Thyroid gland (tissue), 4 donors: Measurements from ENCODE around the gene SPINT2. TPM values are rescaled to one million over a fixed set of nuclear protein-coding genes. Genes with fewer than 3 reads are reported as not detected.
A peak's percentile ranks its signal among the peaks of the same experiment; 100 is the strongest.

Experiments
- DNase-seq, 2 donors: peaks; one replicate each; pipeline ENCODE4 v3.0.0-alpha.2; 2019
- H3K27ac ChIP-seq, 3 donors: fragments of 200-600 bp; sonication (generic); 1 replicate in 2 of 3; 2 replicates in 1 of 3; pipeline ENCODE4 v1.5.1; 2016 to 2019; ENCODE audit warnings: mild to moderate bottlenecking in 1 of 3, moderate library complexity in 1 of 3
- H3K27me3 ChIP-seq: fragments of 200-600 bp; sonication (generic); one replicate; pipeline ENCODE4 v1.5.1; 2019
- H3K36me3 ChIP-seq, 2 donors: fragments of 200-600 bp; sonication (generic); one replicate each; pipeline ENCODE4 v1.5.1; 2016 to 2019
- H3K4me1 ChIP-seq, 2 donors: fragments of 200-600 bp; sonication (generic); one replicate each; pipeline ENCODE4 v1.5.1; 2017 to 2019
- H3K4me3 ChIP-seq, 3 donors: fragments of 200-600 bp; sonication (generic); replicated peaks in 1 of 3; 1 replicate in 2 of 3; 2 replicates in 1 of 3; pipeline ENCODE4 v1.5.1; 2016; ENCODE audit warnings: mild to moderate bottlenecking in 1 of 3
- H3K9me3 ChIP-seq: fragments of 200-600 bp; sonication (generic); one replicate; pipeline ENCODE4 v1.5.1; 2017
- CTCF ChIP-seq, 6 experiments: fragments of 200-600 bp in 3 of 6; fragments of 450-650 bp in 3 of 6; sonication (generic) in 3 of 6; IDR thresholded peaks; one replicate each; pipeline ENCODE4 v1.5.1; 2016 to 2019; ENCODE audit warnings: antibody characterized with exemption in 6 of 6, mild to moderate bottlenecking in 2 of 6, inconsistent platforms in 1 of 6, moderate library complexity in 1 of 6
- POLR2A ChIP-seq, 2 donors: fragments of 450-650 bp; IDR thresholded peaks; one replicate each; pipeline ENCODE4 v1.6.1; 2017; ENCODE audit warnings: antibody characterized with exemption in 2 of 2, mild to moderate bottlenecking in 2 of 2, moderate library complexity in 1 of 2
- WGBS, 2 donors: methylation state at CpG; one replicate each; pipeline ENCODE4 v1.1.5; 2017; 5-methylcytosine and 5-hydroxymethylcytosine counted together
- intact Hi-C: fragments of 100-400 bp; cut with DNase I; formaldehyde crosslinking; loops from one replicate; pipeline ENCODE4 v1.15.1; 2023
- total RNA-seq, 4 donors: library from RNA; depleted of rRNA; stranded (reverse); fragments of >200 nt; gene quantifications; one replicate each; pipeline ENCODE4 v1.2.3, GENCODE V29; 2016

The SPINT2 gene
- total RNA-seq, 4 donors from 2014 or later, result 424 to 1,529 (median 712) TPM

- TF ChIP-seq POLR2A (IDR thresholded peaks at IDR 0.05) (no peak), CTCF (IDR thresholded peaks at IDR 0.05) (no peak)
- Histone ChIP-seq H3K9me3 (no peaks in the 10 kb centered on the region), H3K4me3 (peak overlapping the region in 1 of 3 donors; percentile 71), H3K36me3 (no peaks in the 10 kb centered on the region), H3K27ac (peak overlapping the region in 1 of 3 donors; percentile 96), H3K27me3 (no peaks in the 10 kb centered on the region), H3K4me1 (peaks cover 21 to 40% of the 10 kb centered on the region in 2 donors)
- intact Hi-C loops, result loop anchor here (5.0 kb wide), 1 partner anchor 53 kb away; the partner anchor contains the start of genes KCNK6 and YIF1B
- 29 to 33% methylated on average over 11 to 12 of the region's 34 CpGs for WGBS, 2 donors
- DNase-seq, result peak; percentile 97 to 98
These were observed 486 bp upstream of the SPINT2 start for GRCh38 chr19:38263689-38264485.

GRCh38 chr19:38265213-38265861 is 964 bp downstream of the SPINT2 start:
- Histone ChIP-seq H3K27ac (peak overlapping the region; percentile 76 to 96 (median 91)), H3K27me3 (no peaks in the 10 kb centered on the region), H3K4me3 (peak overlapping the region; percentile 19 to 89 (median 71)), H3K36me3 (no peaks in the 10 kb centered on the region), H3K9me3 (no peaks in the 10 kb centered on the region), H3K4me1 (peaks cover 25 to 43% of the 10 kb centered on the region in 2 donors)
- 27 to 44% methylated on average over 14 of the region's 14 CpGs for WGBS, 2 donors
- TF ChIP-seq CTCF (IDR thresholded peaks at IDR 0.05) (peak in 2 of 6 experiments; percentile 7 to 25), POLR2A (IDR thresholded peaks at IDR 0.05) (peak in 1 of 2 donors; percentile 62)
- peak; percentile 65 to 68 for DNase-seq
- intact Hi-C loops, result no loop called here

- Histone ChIP-seq H3K27ac (peak overlapping the region; percentile 76 to 96 (median 76)), H3K36me3 (no peaks in the 10 kb centered on the region), H3K9me3 (no peaks in the 10 kb centered on the region), H3K4me1 (peaks cover 27 to 48% of the 10 kb centered on the region in 2 donors), H3K27me3 (no peaks in the 10 kb centered on the region), H3K4me3 (peak overlapping the region in 2 of 3 donors; percentile 71 to 89)
- 50 to 57% methylated on average over 12 of the region's 12 CpGs for WGBS, 2 donors
- TF ChIP-seq CTCF (IDR thresholded peaks at IDR 0.05) (no peak), POLR2A (IDR thresholded peaks at IDR 0.05) (no peak)
- intact Hi-C loops, result no loop called here
- DNase-seq, result peak; percentile 39 to 45
These were observed 1.6 kb downstream of the SPINT2 start for GRCh38 chr19:38265921-38266429.

GRCh38 chr19:38266981-38267597 is 2.7 kb downstream of the SPINT2 start:
- DNase-seq, result peak; percentile 30 to 36

More at GRCh38 chr19:38266981-38267597, 2.7 kb downstream of the SPINT2 start:
- H3K27ac ChIP-seq, result peak overlapping the region; percentile 76 to 96 (median 76)
- peaks cover 27 to 54% of the 10 kb centered on the region in 2 donors for H3K4me1 ChIP-seq
- peak overlapping the region in 2 of 3 donors; percentile 5 to 71 for H3K4me3 ChIP-seq
- H3K9me3 ChIP-seq, result no peaks in the 10 kb centered on the region
- H3K36me3 ChIP-seq, result no peaks in the 10 kb centered on the region
- intact Hi-C loops, result no loop called here
- no peaks in the 10 kb centered on the region for H3K27me3 ChIP-seq
- WGBS, 2 donors, result 47 to 54% methylated on average over 12 of the region's 12 CpGs
- TF ChIP-seq CTCF (IDR thresholded peaks at IDR 0.05) (no peak), POLR2A (IDR thresholded peaks at IDR 0.05) (no peak)
